ENCODE results near the gene CFAP68. TPM values are rescaled to one million over a fixed set of nuclear protein-coding genes. Genes with fewer than 3 reads are reported as not detected.
A peak's percentile ranks its signal among the peaks of the same experiment; 100 is the strongest.

Gene CFAP68
- total and polyA plus RNA-seq, 2 of the 13 experiments (the other 11 are each of a cell fraction or from before 2014, with no cell fraction given): 22.2 to 25.6 TPM

DNA sequence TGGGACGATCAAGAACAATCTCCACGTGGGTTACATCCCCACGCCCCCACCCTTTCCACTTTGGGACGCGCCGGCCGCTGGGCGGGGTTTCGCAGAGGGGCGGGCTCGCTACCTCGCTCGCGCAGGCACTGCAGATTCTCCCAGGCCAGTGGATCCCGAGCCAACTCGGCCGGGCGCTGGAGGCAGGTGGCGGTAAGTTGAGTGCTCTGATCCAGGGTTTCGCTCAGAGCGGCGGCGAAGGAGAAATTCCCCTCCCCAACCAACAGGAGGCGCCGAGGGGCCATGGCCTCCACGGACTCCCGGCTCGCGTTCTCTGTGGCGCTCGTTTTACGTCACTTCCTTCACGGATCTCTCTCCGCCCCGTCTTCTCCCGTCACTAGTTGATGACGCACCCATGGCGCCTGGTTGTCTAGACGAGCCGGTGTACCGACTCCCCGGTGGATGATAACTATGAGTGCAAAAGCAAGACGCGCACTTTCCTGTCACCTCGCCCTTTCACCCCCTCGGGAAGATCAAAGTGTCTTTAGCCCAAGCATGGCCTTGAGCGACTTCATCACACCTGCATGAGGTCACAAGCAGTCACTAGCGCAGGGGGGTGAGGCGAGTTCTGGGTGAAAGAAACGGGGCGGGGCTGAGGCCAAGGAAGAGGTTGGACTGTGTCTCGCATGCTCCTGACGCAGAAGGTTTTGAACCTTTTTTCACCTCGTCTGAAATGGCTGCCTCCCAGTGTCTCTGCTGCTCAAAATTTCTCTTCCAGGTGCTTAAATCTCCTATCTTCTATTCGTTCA is at the start of gene CFAP68, which contains the start of gene FDXACB1 (continued):
- no peak for TF ChIP-seq HNRNPK (IDR thresholded peaks at IDR 0.05; ENCODE audit: low read depth, low read length, poor library complexity, severe bottlenecking)
- peak; percentile 97 for TF ChIP-seq ZBTB25 (CRISPR knock-in tag; IDR thresholded peaks at IDR 0.05)
- TF ChIP-seq, protein P1, sequence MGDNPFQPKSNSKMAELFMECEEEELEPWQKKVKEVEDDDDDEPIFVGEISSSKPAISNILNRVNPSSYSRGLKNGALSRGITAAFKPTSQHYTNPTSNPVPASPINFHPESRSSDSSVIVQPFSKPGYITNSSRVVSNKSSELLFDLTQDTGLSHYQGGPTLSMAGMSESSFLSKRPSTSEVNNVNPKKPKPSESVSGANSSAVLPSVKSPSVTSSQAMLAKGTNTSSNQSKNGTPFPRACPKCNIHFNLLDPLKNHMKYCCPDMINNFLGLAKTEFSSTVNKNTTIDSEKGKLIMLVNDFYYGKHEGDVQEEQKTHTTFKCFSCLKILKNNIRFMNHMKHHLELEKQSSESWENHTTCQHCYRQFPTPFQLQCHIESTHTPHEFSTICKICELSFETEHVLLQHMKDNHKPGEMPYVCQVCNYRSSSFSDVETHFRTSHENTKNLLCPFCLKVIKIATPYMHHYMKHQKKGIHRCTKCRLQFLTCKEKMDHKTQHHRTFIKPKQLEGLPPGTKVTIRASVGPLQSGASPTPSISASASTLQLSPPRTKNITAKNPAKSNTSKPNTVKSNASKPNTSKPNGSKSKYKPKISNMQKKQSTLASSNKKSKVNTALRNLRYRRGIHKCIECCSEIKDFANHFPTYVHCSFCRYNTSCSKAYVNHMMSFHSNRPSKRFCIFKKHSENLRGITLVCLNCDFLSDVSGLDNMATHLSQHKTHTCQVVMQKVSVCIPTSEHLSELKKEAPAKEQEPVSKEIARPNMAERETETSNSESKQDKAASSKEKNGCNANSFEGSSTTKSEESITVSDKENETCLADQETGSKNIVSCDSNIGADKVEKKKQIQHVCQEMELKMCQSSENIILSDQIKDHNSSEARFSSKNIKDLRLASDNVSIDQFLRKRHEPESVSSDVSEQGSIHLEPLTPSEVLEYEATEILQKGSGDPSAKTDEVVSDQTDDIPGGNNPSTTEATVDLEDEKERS (CRISPR knock-in tag; IDR thresholded peaks at IDR 0.05): peak; percentile 87
- TF ChIP-seq, protein P2, sequence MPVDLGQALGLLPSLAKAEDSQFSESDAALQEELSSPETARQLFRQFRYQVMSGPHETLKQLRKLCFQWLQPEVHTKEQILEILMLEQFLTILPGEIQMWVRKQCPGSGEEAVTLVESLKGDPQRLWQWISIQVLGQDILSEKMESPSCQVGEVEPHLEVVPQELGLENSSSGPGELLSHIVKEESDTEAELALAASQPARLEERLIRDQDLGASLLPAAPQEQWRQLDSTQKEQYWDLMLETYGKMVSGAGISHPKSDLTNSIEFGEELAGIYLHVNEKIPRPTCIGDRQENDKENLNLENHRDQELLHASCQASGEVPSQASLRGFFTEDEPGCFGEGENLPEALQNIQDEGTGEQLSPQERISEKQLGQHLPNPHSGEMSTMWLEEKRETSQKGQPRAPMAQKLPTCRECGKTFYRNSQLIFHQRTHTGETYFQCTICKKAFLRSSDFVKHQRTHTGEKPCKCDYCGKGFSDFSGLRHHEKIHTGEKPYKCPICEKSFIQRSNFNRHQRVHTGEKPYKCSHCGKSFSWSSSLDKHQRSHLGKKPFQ (CRISPR knock-in tag; IDR thresholded peaks at IDR 0.05; ENCODE audit: insufficient replicate concordance): no peak
- TF ChIP-seq ZNF777 (CRISPR knock-in tag; IDR thresholded peaks at IDR 0.05): peak; percentile 38; the same call in 1 of the 2 replicates
- peak; percentile 87 for TF ChIP-seq MAF1 (CRISPR knock-in tag; IDR thresholded peaks at IDR 0.05; ENCODE audit: borderline replicate concordance)
- peak; percentile 68; the same call in 1 of the 2 replicates for TF ChIP-seq ZSCAN9 (CRISPR knock-in tag; IDR thresholded peaks at IDR 0.05; ENCODE audit: borderline replicate concordance)
- TF ChIP-seq MXD4 (CRISPR knock-in tag; IDR thresholded peaks at IDR 0.05): peak; percentile 55
- TF ChIP-seq DMTF1 (CRISPR knock-in tag; IDR thresholded peaks at IDR 0.05): no peak
- peak; percentile 74; the same call in 1 of the 2 replicates for TF ChIP-seq ZNF749 (CRISPR knock-in tag; IDR thresholded peaks at IDR 0.05; ENCODE audit: borderline replicate concordance)
- TF ChIP-seq, protein P3, sequence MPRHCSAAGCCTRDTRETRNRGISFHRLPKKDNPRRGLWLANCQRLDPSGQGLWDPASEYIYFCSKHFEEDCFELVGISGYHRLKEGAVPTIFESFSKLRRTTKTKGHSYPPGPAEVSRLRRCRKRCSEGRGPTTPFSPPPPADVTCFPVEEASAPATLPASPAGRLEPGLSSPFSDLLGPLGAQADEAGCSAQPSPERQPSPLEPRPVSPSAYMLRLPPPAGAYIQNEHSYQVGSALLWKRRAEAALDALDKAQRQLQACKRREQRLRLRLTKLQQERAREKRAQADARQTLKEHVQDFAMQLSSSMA (CRISPR knock-in tag; IDR thresholded peaks at IDR 0.05): no peak
- no peak for TF ChIP-seq CEBPB (IDR thresholded peaks at IDR 0.05; ENCODE audit: borderline replicate concordance, low read depth, low read length)
- peak; percentile 82 for TF ChIP-seq KMT2A (CRISPR knock-in tag; IDR thresholded peaks at IDR 0.05)
- TF ChIP-seq ZNF441 (CRISPR knock-in tag; IDR thresholded peaks at IDR 0.05; ENCODE audit: borderline replicate concordance): peak; percentile 22; the same call in 1 of the 2 replicates
- TF ChIP-seq, protein P4, sequence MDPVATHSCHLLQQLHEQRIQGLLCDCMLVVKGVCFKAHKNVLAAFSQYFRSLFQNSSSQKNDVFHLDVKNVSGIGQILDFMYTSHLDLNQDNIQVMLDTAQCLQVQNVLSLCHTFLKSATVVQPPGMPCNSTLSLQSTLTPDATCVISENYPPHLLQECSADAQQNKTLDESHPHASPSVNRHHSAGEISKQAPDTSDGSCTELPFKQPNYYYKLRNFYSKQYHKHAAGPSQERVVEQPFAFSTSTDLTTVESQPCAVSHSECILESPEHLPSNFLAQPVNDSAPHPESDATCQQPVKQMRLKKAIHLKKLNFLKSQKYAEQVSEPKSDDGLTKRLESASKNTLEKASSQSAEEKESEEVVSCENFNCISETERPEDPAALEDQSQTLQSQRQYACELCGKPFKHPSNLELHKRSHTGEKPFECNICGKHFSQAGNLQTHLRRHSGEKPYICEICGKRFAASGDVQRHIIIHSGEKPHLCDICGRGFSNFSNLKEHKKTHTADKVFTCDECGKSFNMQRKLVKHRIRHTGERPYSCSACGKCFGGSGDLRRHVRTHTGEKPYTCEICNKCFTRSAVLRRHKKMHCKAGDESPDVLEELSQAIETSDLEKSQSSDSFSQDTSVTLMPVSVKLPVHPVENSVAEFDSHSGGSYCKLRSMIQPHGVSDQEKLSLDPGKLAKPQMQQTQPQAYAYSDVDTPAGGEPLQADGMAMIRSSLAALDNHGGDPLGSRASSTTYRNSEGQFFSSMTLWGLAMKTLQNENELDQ (CRISPR knock-in tag; IDR thresholded peaks at IDR 0.05; ENCODE audit: borderline replicate concordance): no peak
- peak; percentile 45; the same call in 1 of the 2 replicates for TF ChIP-seq ZNF333 (CRISPR knock-in tag; IDR thresholded peaks at IDR 0.05; ENCODE audit: borderline replicate concordance)
